ENCODE data around the gene MYBBP1A.

The MYBBP1A gene

DNA sequence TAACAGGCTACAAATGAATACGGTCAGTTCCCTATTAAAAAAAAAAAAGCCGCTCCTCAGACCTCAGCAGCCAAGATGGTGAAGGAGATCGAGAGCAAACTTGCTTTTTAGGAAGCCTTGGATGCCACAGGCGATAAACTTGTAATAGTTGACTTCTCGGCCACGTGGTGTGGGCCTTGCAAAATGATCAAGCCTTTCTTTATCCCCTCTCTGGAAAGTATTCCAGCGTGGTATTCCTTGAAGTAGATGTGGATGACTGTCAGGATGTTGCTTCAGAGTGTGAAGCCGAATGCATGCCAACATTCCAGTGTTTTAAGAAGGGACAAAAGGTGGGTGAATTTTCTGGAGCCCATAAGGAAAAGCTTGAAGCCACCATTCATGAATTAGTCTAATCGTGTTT, 16.9 kb upstream of the MYBBP1A start:
- no peak overlapping the region for H3K4me3 ChIP-seq (ENCODE audit: low read depth, low read length)
- TF ChIP-seq, protein P1, sequence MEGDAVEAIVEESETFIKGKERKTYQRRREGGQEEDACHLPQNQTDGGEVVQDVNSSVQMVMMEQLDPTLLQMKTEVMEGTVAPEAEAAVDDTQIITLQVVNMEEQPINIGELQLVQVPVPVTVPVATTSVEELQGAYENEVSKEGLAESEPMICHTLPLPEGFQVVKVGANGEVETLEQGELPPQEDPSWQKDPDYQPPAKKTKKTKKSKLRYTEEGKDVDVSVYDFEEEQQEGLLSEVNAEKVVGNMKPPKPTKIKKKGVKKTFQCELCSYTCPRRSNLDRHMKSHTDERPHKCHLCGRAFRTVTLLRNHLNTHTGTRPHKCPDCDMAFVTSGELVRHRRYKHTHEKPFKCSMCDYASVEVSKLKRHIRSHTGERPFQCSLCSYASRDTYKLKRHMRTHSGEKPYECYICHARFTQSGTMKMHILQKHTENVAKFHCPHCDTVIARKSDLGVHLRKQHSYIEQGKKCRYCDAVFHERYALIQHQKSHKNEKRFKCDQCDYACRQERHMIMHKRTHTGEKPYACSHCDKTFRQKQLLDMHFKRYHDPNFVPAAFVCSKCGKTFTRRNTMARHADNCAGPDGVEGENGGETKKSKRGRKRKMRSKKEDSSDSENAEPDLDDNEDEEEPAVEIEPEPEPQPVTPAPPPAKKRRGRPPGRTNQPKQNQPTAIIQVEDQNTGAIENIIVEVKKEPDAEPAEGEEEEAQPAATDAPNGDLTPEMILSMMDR (IDR thresholded peaks at IDR 0.05; ENCODE audit: insufficient read depth, low read depth, low read length, missing control alignments) = no peak
- DNase-seq (ENCODE audit: low read depth) = no peak

DNA sequence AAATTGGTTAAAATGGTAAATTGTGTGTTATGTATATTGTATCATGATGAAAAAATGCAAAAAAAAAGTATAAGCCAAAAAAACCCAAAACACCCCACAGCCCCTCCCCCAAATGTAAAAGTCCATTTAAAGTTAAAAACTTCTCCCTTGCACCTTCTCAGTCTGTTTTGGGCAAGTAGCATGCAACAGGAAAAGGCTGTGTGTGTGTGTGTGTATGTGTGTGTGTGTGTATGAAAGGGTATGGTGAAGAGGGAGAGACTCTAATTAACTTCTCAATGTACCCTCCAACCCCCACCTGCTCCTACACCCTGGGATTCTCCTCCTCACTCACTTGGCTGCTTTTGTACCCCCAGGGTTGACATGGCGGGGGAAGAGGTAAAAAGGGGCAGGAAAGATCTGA, 14.4 kb upstream of the MYBBP1A start:
- H3K4me3 ChIP-seq (ENCODE audit: low read depth, low read length) = no peak overlapping the region
- TF ChIP-seq, protein P1 (IDR thresholded peaks at IDR 0.05; ENCODE audit: insufficient read depth, low read depth, low read length, missing control alignments) = no peak
- no peak for DNase-seq (ENCODE audit: low read depth)

DNA sequence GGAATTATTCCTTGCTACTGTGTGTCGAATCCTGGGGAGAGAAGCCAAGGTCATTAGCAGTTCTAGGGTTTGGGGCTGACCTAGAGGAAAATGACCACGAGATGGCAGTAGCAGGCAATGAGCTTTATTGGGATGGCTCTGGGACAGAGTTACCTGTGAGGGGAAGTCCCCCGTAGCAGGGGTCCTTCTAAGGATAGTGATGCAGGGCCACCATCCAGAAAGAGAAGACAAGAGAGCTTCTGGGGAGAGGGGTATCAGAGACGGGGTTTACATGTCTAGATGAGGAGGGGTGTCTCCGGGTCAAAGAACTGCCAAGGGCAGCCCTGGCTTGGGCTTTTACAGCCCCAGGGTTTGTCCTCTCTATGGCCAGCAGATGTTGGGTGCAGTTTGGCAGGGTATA, 11.6 kb upstream of the MYBBP1A start:
- TF ChIP-seq, protein P1 (IDR thresholded peaks at IDR 0.05; ENCODE audit: insufficient read depth, low read depth, low read length, missing control alignments) = peak; percentile 73
- H3K4me3 ChIP-seq (ENCODE audit: low read depth, low read length) = no peak overlapping the region
- DNase-seq (ENCODE audit: low read depth) = peak; percentile 63

DNA sequence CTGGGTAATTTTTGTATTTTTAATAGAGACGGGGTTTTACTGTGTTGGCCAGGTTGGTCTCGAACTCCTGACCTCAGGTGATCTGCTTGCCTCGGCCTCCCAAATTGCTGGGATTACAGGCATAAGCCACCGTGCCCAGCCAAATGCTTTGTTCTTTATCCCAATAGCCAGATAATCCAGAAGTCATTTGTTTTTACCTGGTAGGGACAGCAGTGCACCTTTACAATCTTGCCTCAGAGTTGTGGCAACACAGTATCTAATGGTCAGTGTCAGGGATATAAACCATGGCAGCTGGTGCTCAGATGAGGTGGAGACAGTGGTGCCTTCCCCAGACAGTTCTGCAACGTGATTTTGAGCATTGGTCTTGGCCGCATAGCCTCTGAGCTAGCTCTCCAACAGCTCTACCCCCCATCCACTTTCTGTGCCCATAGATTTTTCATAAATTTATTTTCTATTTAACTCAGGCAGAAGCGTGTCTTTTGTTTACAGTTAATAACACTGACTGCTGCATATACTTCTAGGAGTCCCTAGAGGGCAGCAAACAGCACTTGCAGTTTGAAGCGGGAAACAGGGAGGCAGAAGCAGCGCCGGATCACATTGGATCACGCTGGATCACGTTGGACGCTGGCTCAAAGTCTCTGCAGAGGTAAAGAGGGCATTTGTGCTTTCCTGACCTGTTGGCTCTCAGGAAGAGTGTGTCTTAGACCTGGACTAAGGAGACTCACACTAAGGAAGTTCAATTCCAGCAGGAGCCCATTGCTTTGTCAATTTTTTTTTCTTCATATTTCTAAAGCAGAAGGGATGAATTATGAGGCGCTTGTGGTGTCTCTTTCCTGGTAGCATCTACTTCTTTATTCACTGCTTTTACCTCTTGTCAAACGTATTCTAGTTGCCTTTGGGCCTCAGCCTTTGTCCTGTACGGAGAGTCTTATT, 10.3 kb upstream of the MYBBP1A start:
- peak; percentile 78 for DNase-seq (ENCODE audit: low read depth)
- H3K4me3 ChIP-seq (ENCODE audit: low read depth, low read length) = no peak overlapping the region
- TF ChIP-seq, protein P1 (IDR thresholded peaks at IDR 0.05; ENCODE audit: insufficient read depth, low read depth, low read length, missing control alignments) = peak; percentile 87

DNA sequence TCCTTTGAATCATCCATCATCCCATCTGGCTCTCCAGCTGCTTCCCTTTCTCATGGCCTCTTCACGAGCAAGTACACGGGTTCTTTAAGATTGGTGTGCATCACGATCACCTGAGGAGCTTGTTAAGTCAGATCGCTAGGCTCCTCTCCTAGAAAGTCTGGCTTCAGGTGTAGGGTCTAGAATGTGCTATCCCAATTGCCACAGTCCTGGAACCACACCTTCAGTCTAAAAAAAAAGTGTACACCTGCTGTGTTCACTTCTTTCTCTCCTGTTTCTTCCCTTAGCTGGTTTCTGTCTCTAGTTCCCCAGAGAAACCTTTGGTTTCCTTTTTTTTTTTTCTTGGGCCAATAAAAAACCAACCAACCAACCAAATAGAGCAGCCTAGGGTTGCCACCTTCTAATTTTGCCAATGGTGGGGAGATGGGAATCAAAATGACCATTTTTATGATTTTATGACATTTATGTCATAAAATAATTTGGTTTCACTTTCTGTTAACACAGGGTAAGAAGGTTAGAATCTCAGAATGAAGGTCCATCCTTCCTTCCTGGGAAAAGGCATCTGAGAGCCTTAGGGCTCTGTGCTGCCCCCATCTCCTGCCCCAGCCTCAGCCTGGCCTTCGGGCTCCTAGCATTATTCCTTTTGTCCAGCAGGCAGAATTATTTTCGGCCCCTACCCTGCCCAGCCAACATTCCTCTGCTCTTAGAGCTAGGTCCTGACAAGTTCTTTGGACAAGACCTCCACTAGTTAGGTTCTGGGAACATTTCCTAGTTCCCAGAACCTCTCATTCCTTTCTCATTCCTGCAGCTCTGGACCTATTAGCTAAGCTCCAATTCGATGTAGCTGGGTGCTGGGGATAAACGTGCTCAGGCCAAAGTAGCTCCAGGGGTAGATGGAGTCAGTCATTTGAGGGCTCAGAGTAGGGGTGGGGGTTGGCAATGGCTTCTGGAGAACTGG, 7.1 kb upstream of the MYBBP1A start:
- TF ChIP-seq, protein P1 (IDR thresholded peaks at IDR 0.05; ENCODE audit: insufficient read depth, low read depth, low read length, missing control alignments) = no peak
- DNase-seq (ENCODE audit: low read depth) = no peak
- peak overlapping the region; percentile 28 for H3K4me3 ChIP-seq (ENCODE audit: low read depth, low read length)

DNA sequence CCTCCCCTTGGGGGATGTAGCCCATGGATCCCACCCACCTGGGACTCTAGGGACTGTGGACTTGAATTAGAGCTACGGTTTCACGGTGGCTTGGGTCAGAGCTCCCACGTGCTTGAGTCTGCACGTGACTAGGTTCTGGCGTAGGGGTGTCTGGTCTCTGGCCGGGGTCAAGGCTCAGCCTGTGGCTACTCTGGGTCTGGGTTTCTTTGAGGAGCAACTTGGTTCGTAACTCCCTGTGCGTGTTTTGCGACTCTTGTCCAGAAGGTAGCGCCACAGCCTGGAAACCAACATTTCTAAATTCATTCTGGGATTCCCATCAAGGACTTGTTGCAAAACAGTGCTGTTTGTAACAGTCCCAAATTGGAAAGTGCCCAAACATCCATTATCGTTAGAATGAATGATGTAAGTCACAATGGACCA, 5.7 kb upstream of the MYBBP1A start:
- TF ChIP-seq, protein P1 (IDR thresholded peaks at IDR 0.05; ENCODE audit: insufficient read depth, low read depth, low read length, missing control alignments) = no peak
- DNase-seq (ENCODE audit: low read depth) = no peak
- H3K4me3 ChIP-seq (ENCODE audit: low read depth, low read length) = no peak overlapping the region

Data from GM12865 (cell line).